Daoy (cell line): Measurements from ENCODE around the gene SIRPB2. TPM values are rescaled to one million over a fixed set of nuclear protein-coding genes. Genes with fewer than 3 reads are reported as not detected.

Source experiments
- DNase-seq: peaks from one replicate; pipeline ENCODE4 v3.0.0-alpha.2; 2015; ENCODE audit warnings: low read depth
- total RNA-seq: library from RNA; depleted of rRNA; stranded (reverse); fragments of >200 nt; shearing (Covaris generic); gene quantifications from 2 replicates; pipeline ENCODE4 v1.2.3, GENCODE V29; 2014; rRNA removed

The SIRPB2 gene
- total RNA-seq: not detected in 2 replicates

DNA sequence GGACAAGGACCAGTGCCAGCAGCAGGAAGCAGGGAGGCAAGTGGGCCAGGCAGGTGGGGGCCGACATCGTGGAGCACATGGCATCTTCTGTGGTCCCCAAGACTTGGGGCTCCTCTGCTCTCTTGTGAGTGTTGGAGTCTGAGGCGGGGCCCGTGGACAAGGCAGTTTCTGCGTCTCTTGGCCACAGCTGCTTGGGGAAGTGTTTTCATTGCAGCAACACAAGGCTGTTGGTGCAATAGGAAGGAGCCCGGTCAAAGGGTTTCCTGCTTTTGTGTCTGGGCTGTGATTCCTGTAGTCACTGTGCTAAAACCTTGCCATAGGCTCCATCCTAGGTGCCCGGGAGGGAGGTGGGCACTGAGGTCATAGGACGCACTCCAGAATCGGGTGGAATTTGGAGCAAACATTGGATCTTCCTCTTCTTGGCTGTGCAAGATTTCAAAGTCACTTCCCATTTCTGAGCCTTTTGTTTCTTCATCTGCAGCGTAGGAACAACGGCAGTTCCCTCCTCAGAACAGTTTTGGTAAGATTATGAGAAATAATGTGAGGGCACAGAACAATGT is at the start of gene SIRPB2:
SIRPB2 (minus strand) TSS at position 140 of the 560 bp plus-strand sequence; CDS start at position 79, 61 bp downstream.
- DNase-seq: no peak

DNA sequence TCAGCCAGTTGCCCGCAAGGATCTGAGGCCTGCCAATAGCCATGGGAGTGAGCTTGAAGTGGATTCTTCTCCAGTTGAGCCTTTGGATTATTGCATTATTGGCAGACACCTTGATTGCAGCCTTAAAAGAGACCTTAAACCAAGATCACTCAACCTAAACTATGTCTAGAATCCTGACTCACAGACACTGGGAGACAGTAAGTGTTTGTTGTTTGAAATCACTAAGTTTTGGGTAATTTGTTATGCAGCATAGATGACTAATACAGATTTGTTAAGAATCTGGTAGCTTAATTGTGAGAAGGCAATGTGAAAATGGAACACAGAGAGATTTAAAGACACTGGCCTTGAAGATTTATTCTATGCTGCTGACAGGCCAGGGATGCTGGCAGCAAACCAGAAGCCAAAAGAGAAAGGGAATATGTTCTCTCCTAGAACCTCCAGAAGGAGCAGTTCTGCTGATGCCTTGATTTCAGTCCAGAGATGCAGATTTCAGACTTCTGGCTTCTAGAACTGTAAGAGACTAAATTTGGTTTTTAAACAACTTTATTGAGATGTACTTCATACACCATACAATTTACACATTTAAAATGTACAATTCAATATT is 48.7 kb upstream of the SIRPB2 start:
- no peak for DNase-seq

DNA sequence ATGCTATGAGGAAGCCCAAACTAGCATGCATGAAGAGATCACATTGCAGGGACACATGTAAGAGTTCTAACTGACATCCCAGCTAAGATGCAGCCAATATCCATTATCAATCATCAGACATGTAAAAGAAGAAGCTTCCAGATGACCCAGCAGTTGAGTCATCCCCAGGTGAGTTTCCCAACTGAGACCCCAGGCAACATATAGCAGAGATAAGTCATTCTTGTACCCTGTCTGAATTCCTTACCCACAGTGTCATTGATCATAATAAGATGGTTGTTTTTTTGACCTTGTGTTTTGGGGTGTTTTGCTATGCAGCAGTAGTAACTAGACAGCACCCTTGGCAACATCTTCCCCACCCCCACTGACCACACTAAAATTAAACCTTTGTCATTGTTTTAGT is 47.4 kb upstream of the SIRPB2 start:
- DNase-seq: no peak

DNA sequence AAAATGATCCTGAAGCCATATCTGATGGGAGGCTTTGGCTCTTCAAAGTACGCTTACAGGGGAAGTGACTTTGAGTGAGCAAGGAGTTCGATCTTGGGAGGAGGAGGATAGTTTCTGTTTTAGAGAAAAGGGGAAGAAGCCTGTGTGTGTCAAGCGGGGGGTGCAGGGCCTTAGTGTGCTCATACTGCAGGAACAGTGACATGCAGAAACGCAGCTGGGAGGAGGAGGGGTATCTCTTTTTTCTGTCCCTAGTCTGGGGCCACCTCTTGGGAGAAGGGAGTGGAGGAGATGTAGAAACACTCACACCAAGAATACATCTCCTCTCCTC is 46.5 kb upstream of the SIRPB2 start:
- DNase-seq: no peak

DNA sequence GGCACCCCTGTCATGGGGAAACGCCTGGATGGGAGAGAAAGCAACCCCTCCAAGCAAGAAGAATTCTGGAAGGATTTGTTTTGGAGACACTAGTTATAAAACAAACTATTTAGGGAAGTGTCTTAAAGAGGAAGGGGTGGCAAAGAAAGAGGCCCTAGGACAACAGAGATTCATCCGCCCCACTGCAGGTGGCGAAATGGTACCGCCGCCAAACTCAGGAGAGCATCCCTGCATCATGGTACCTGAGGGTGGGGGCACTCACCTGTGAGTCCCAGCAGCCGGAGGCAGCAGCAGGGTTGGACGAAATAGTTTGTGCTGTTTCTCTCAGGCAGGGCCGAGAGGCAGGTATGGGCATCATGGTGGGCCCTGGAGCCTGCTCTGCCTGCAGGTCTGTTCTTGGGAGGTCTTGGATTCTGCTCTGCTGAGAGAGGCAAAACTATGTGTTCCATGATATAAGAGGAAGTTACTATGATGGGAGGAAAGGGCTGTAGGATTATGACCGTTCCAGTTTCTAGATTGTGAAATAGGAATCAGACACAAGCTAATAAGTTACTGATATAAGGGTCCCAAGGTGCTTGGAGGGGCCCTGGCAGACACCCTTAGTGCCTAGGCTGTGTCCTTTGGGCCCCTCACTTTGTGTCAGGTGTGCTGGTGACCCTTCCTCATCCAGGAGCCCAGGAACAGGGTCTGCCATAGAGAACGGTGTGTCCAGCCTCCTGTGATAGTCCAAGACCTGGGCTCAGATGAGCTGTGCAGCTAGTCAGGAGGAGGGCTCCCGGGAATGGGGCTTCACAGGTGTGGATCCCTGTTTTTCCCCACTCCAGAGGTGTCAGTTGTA is 45.9 kb upstream of the SIRPB2 start:
- no peak for DNase-seq

DNA sequence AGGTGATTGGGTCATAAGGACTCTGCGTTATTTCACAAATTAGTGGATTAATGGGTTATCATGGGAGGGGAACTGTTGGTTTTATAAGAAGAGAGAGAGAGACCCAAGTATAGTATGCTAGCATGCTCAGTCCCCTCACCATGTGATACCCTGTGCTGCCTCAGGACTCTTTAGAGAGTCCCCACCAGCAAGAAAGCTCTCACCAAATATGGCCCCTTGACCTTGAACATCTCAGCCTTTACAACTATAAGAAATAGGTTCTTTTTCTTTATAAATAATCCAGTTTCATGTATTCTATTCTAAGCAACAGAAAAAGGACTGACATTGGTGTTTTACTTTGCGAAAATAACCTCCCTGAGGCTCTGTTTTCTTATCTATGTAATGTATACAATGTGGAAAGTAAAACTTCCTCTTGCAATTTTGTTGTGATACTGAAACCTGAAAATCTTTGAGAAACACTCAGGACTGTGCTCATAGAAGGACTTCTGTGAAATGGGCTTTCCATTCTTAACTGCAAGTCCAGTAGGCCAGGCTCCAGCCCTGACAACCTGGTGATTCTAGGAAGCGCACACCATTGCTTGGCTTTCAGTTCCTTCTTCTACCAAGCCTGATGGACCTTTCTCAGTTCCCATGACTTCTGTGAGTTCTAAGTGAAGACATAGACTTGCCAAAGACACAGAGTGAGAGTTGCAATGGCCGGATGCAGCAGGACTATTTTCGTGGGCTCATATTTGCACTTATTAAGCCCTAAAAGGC is 44.4 kb upstream of the SIRPB2 start:
- no peak for DNase-seq

DNA sequence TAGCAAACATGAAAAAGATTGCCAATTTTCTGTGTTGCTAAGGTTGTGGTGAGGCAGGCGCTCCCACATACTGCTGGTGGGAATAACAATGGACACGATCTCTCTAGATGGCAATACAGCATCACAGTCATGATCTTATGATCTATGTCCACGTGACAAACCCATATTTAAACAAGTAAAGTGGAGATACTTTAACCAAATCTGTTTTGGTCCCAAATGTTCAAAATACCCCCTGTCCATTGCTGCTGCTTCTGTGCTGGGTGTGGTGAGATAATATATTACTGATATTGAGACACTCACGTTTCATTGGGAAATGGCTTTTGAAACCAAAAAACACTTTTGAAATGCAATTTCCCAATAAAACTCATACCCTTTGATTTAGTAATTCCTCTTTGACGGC is 43.3 kb upstream of the SIRPB2 start:
- no peak for DNase-seq

DNA sequence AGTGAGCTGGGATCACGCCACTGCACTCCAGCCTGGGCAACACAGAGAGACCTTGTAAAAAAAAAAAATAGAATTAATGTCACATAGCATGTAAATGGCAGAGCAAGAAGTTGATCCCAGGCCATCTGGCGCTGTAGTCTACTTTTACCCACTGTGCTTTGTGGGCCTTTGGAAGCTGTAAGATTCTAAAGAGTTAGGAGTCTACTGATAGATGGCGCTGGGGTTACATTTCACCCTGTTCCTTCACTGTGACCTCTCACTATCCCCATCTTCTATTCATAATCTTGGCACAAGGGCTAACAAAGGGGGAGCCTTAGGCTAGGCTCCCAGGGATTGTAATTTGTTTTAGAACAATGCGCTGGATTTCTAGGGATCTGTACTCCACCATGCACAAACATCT is 41.8 kb upstream of the SIRPB2 start:
- no peak for DNase-seq

DNA sequence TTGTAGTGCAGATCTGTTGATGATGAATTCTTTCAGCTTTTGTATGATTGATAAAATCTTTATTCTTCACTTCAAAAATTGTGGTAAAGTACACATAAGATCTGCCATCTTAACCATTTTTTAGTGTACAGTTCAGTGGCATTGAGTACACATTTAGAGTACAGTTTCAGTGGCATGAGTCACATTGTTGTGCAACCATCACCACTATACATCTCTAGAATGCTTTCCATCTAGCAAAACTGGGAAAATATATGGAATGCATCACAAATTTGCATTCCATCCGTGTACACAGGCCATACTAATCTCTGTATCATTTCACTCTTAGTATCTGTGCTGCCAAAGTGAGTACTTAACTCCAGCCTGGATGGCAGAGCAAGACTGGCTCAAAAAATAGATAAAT is 37.6 kb upstream of the SIRPB2 start:
- DNase-seq: no peak

DNA sequence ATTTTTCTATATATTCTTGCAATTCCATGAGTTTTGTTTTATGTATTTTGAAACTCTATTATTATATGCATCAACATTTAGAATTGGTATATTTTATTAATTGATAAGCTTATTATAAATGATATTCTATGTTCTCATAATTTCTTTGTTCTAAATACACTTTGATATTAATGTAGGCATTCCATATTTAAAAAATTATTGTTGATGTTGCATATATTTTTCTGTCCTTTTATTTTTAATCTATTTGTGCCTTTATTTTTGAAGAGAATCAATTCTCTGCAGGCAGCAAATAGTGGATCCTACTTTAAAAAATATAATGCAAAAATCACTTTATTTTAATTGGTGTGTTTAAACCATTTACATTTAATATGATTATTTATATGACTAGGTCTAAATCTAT is 36.7 kb upstream of the SIRPB2 start:
- DNase-seq: no peak

DNA sequence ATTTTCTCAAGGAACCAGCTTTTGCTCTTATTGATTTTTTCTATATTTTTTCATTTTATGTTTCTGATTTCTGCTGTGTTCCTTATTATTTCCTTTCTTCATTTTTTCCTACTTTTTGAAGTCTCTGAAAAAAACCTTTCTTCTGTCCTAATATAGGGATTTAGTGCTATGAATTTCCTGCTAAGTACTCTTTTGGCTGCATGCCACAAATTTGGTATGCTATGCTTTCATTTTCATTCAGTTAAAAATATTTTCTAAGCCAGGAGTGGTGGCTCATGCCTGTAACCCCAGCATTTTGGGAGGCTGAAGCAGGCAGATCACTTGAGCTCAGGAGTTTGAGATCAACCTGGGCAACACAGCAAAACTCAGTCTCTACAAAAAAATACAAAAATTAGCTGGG is 35.7 kb upstream of the SIRPB2 start:
- DNase-seq: no peak

DNA sequence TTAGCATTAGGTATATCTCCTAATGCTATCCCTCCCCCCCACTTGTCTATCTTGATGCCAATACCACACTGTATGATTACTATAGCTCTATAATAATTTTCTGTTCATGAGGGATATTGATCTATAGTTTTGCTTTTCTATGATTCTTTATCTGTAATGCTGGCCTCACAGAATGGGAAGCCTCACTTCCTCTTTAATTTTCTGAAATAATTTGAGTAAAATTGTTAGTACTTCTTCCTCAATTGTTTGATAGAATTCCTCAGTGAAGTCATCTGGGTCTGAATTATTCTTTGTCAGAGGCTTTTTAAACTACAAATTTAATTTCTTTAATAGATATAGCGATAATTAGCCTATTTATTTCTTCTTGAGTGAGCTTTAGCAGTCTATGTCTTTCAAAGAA is 35.1 kb upstream of the SIRPB2 start:
- DNase-seq: no peak

DNA sequence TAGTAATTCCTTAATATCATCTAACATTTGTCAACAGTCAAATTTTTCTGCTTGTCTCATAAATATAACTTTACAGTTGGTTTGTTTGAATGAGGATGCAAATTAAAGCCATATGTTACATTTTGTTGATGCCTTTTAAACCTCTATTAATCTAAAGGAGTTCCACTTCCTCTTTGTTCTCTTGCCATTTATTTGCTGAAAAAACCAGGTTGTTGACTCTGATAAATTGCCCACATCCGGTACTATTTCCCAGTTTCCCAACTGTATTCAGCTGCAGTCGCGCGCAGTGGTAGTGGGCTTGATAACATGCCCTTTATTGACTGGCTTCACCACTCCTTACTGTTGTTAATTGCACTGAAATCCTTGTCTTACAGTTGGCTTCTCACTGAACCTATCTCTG is 32.8 kb upstream of the SIRPB2 start:
- DNase-seq: no peak

DNA sequence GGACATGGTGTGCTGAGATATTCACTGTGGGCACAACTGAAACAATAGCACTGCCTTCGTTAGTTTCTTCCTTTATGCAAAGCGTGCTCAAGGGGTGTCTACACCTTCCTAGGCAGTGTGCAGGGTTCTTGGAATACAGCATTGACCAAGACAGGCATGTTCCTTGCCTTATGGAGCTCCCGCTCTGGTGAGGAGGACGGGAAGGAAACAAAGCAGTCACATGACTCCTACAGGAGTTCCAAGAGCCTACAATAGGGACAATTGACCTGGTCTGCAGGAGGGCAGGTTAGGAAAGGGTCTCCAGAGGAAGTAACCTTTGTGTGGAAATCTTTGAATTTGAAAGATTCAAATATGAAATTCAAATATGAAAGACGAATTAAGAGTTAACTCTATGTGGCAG is 25.8 kb upstream of the SIRPB2 start:
- DNase-seq: no peak

DNA sequence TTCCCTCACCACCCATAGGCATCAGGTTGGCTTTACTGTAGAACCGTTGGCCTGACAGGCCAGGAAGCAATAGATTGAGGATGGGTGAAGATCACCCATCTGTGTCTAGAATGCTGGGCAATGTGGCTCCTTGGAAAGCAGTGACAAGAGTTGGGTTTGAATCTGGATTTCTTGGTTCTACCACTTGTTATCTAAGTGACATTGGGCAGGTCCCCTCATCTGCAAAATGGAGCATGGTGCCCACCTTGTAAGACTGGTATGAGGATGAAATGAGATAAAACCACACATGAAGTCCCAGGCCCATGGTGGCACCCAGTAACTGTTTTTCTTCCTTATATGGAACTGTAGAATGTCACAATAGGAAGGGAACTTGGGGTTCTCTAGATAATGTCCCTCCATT is 22.6 kb upstream of the SIRPB2 start:
- no peak for DNase-seq

DNA sequence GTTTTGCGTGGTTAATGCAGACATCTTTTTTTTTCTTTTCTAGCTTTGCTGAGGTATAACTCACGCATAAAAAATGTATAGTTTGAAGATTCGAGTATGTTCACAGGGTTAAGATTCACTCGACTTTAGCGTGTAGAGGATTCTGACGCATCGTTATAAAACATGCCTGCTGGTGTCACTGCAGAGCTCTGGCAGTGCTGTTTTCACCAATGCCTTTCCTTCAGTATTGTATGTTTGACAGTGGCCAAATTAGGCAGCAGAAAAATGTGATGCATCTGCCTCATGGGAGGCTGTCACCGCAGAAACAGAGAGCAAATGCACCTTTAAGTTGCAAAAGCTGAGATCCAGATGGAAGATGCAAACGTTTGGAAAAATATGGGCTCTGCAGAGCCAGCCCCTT is 18.0 kb upstream of the SIRPB2 start:
- no peak for DNase-seq

DNA sequence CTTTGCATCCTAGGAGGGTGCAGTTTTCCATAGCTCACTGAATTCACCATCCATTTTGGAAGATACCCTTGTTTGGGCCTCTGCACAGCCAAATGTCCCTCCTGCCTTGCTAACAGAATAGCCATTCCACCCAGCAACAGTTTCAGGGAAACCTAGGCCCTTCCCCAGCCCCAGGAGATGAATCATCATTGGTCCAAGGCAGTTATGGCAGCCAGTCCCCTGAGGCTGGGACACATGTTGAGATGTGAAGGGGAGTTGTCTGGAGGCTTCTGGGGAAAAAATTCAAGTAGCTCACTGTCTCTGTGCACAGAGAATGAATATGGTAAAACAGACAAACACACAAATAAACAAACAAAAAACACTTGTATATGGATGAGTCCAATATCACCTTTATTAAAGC is 17.4 kb upstream of the SIRPB2 start:
- no peak for DNase-seq

DNA sequence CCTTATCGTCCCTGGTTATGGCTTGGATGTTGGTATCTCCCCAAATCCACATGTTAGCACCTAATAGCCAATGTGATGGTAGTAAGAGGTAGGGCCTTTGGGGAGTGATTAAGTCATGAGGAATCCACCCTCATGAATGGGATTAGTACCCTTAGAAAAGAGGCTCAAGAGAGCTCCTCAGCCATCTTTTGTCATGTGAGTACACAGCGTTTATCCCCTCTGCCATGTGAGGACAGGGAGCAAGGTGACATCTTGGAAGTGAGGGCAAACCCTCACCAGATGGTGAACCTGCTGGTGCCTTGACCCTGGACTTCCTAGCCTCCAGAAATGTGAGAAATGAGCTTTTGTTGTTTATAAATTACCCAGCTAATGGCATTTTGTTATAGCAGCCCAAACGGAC is 16.1 kb upstream of the SIRPB2 start:
- DNase-seq: no peak

DNA sequence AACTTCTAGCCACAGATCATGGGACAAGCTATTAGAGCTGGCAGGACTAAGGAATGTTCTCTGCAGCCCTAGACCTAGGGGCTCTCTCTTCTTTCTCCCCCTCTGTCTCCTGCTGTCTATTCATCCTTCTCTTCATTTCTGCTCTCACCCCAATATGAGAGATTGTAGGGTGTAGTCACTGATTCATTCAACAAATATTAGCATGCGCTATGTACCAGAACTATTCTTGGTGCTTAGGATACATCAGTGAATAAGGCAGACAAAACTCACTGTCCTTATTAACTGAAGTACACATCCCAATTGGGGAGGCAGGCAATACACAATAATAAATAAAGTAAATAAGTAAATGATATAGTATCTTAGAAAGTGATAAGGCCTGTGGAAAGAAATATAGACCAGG is 14.7 kb upstream of the SIRPB2 start:
- no peak for DNase-seq

DNA sequence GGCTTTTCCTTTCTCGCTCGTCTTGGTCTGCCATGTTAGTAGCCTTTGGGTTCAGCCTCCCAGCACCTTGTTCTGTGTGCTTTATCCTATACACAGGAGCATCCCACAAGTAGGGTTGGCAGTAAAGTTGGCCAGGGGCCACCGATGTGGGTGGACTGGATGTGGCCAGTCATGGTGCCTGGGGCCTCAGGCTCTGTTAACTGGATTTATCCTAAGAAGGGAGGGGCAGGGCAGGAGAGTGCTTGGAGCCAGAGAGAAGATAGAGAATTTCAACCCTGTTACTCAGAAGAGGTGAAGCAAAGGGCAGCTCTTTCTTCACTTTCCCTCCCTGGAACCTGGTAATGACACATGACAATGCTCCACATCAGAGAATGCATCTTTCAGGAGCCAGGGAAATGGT is 14.1 kb upstream of the SIRPB2 start:
- DNase-seq: no peak

DNA sequence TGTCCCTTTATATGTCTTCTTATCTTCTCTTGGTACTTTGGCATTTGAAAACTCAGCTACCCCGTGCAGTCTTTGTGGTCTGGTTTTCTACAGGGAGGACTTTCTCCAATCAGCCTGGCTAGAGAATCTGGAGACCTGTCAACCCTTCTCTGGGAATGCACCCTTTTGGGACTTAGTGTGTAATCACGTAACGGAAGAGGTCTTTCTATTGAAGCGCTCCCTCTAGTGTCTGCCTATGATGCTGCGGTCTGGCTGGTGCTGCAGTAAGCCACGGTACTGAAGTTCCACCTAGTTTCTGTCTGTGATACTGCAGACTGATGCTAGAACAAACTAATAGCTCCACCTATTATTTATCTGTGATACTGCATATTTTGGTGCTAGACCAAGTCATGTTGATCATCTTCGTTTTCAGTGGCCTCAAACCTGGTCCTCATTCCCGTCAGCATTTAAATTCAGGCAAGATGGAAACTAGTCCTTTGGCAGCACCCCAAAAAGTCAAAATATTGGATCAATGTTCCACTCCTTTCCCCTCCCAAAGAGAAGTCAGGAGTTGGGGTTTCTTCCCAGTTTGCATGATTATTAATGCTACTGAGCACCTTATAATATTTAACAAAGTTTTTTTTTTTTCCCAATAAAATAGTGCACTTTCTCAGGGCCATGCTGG is 12.5 kb upstream of the SIRPB2 start:
- peak; percentile 87 for DNase-seq

DNA sequence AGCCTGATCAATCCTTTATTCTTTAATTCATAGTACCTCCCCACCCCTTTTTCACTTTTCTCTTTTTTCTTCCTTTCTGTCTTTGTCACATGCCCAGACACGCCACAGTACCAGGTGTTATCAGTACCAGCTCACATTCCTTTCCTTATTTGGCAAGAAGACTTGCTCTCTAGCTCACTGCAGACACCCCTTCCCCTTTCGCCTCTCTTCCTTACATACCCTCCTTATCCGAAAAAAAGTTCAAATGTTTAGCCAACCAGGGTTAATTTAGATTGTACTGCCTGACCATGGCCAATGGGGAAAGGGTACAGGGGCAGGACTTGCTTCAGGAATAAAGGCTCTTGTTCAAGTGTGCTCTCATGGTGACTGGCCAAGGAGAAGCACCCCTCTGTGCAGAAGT is 9.3 kb upstream of the SIRPB2 start:
- DNase-seq: no peak
